Activated T-cell treated with anti-CD3 and anti-CD28 coated beads for 1 hour (primary cell): ENCODE results near the gene IRX1.

Experiments used
- DNase-seq: peaks from one replicate; pipeline ENCODE4 v3.0.0-alpha.2; 2020; ENCODE audit warnings: low read depth

Gene IRX1

GRCh38 chr5:3650320-3650719, 54.7 kb downstream of the IRX1 start:
- no peak for DNase-seq

DNA sequence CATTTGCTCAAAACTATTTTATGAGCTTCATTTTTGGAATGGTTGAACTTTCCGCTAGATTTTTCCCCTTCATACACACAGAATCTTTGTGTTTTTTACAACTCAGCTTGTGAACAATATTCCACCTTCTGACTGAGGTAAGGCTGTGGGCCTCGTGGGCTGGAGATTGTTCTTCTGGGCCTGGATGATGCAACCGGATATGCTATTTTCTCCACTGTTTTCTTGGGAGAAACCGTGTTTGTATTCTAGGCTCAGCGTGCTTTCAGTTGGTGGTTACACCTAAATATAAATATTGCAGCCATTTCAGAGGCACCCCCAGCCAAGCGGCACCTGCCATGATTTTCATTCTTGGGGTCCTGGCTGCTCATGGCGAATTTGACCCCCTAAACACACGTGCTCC, 55.2 kb downstream of the IRX1 start:
- no peak for DNase-seq
